Stimulated activated CD8-positive, alpha-beta memory T cell treated with anti-CD3 and anti-CD28 coated beads, Interleukin-12 subunit alpha, Interleukin-12 subunit beta, amount 100 ng/mL, for 1 hour (primary cell): ENCODE results near the gene PAGR1.
"Not testable (repeated sequence)": the region's sequence is repeated elsewhere in the genome, so short reads cannot be mapped to it uniquely, and the experiment has no call there.

Experiments
- DNase-seq: peaks from one replicate; pipeline ENCODE4 v3.0.0-alpha.2; 2020; ENCODE audit warnings: low read depth

The PAGR1 gene

DNA sequence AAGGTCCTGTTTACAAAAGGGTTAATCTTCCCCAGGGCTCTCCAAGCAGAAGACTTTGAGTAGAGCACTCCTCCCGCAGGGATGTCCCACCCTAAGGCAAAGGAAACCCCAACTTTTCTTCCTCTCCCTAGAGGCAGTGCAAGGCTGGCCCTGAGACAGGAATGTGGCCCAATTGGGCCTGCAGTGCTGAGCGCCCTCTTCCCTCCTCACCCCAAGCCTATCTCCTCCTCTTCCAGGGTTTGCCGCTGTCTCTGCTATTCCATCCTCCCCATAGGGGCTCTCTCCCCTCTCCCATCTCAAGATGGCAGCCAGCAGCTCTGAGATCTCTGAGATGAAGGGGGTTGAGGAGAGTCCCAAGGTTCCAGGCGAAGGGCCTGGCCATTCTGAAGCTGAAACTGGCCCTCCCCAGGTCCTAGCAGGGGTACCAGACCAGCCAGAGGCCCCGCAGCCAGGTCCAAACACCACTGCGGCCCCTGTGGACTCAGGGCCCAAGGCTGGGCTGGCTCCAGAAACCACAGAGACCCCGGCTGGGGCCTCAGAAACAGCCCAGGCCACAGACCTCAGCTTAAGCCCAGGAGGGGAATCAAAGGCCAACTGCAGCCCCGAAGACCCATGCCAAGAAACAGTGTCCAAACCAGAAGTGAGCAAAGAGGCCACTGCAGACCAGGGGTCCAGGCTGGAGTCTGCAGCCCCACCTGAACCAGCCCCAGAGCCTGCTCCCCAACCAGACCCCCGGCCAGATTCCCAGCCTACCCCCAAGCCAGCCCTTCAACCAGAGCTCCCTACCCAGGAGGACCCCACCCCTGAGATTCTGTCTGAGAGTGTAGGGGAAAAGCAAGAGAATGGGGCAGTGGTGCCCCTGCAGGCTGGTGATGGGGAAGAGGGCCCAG is 3.0 kb upstream of the PAGR1 start:
- DNase-seq: no peak

DNA sequence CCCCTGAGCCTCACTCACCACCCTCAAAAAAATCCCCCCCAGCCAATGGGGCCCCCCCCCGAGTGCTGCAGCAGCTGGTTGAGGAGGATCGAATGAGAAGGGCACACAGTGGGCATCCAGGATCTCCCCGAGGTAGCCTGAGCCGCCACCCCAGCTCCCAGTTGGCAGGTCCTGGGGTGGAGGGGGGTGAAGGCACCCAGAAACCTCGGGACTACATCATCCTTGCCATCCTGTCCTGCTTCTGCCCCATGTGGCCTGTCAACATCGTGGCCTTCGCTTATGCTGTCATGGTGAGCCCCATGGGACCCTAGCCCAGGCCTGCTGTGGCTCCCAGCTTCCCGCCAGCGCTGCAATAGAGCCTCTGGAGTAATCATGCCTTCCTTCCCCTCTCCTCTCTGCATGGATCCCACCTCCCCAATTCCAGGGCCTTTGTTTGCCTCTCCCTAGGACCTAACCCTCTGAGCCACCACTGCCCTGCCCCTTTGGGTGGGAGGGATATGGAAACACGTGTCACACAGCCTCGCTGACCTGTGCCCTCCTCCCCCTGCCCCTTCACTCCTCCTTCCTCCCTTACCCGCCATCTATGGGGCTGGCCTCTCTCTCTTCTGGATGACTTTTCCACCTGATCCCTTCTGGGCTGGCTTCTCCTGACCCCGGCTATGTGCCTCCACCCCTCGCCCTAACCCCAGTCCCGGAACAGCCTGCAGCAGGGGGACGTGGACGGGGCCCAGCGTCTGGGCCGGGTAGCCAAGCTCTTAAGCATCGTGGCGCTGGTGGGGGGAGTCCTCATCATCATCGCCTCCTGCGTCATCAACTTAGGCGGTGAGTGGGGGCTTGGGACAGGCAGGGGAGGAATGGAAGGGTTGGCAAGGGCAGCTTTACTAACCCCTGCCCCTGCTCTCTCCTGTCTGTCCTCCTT is 2.0 kb upstream of the PAGR1 start:
- no peak for DNase-seq

DNA sequence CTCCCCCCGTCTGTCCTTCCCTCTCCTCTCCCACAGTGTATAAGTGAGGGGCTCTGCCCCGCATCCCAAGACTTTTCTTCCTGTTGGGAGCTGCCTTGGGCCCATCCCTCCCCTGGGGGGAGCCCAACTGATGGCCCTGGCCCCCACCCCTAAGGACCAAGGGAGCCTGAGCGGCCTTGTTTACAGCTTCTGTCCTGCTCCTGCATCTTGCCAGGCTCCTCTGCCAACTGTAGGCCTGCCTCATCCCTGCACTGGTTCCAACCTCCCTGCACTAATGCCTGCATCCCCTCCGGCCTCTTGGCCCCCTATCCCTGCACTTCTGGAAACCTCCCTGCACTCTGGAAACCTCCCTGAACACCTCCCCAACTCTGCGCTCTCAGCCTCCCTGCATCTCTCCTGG is 1.4 kb upstream of the PAGR1 start:
- DNase-seq: no peak

DNA sequence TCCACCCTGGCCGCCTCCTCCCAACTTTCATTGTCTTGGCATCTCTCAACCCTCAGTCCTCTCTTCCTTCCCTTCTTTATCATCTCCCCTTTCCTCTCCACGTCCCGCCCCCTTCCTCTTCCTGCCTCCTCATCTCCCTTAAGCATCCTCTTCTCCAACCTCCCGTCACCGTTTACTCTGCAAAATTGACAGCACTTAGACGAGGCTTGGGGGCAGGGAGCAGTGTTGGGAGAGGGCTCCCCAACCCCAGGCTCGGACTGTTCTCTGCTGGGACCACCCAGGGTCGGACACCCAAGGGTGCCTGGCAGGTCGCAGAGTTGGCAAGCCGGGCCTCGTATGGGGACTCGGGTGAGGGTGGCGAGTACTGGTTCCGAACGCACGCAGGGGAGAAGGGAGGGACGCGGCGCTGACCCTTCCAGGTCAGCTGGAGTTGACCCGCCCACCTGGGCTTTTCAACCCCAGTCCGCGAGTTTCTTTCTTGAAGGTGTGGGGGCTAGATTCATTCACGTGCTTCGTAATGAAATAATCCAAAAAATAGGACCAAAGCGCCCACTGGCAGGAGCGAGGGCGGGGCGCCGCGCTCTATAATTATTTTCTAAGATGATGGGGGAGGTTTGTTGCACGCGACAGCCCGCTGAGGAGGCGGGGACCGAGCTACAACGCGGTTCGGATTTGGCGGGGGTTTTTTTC is 775 bp upstream of the PAGR1 start:
- no peak for DNase-seq

DNA sequence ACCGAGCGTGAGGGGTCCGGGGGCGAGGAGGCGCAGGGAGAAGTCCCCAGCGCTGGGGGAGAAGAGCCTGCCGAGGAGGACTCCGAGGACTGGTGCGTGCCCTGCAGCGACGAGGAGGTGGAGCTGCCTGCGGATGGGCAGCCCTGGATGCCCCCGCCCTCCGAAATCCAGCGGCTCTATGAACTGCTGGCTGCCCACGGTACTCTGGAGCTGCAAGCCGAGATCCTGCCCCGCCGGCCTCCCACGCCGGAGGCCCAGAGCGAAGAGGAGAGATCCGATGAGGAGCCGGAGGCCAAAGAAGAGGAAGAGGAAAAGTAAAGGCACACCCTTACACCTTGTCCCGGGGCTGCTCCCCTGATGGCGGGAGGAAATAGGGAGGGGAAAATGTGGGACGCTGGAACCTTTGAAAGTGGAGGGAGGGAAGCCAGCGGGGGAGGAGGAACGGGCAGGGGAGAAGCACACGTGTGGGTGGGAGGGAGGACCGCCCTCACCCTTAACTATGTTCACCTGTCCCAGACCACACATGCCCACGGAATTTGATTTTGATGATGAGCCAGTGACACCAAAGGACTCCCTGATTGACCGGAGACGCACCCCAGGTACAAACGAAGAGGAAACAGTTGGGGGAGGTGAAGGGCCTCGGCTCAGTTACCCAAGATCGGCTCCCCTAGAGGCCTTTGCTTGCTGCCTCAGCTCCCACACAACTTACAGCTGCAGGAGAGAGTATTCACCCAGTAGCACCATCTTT is 916 bp downstream of the PAGR1 start:
- DNase-seq: no peak

DNA sequence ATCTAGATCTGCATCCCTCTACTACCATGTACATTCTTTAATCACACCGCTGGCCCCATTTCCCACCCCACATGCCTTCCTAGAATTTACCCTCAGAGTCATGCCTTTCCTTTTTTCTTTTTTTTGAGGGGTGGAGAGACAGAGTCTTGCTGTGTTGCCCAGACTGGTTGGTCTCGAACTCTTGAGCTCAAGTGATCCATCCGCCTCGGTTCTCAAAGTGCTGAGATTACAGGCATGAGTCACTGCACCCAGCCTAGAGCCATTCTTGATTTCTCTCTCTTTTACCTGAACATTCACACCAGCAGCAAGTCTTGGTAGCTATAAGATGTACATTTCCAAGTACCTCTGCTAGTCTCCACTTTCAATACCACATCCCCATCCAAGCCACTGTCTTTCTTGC is 2.1 kb downstream of the PAGR1 start:
- DNase-seq: no peak

DNA sequence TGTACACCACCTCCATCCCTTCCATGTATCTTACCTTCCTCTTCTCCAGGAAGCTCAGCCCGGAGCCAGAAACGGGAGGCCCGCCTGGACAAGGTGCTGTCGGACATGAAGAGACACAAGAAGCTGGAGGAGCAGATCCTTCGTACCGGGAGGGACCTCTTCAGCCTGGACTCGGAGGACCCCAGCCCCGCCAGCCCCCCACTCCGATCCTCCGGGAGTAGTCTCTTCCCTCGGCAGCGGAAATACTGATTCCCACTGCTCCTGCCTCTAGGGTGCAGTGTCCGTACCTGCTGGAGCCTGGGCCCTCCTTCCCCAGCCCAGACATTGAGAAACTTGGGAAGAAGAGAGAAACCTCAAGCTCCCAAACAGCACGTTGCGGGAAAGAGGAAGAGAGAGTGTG is 3.6 kb downstream of the PAGR1 start:
- no peak for DNase-seq

DNA sequence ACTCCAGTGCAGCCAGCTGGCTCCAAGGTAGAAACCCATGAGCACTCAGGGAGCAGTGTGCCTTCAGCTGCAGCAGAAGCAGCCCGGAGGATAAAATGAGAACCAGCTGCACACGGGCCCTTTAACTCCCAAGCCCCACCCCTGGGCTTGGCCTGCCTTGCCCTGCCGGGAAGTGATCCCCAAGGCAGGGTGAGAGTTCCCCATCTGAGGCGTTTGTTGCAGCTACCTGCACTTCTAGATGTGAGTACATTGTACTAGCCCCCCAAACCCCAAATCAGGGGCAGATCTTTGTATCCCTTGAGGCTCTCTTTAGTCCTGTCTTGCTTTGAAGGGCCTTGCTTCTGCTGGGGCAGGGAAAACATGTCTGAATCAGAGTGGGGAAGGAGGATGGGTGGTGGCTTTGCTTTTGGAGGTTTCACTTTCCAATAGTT is 4.3 kb downstream of the PAGR1 start, which contains the start of gene MVP:
Gene MVP (plus strand): TSS at position 192 of the 431 bp plus-strand sequence. CDS start 10,088 bp downstream, outside the sequence.
- DNase-seq: no peak

DNA sequence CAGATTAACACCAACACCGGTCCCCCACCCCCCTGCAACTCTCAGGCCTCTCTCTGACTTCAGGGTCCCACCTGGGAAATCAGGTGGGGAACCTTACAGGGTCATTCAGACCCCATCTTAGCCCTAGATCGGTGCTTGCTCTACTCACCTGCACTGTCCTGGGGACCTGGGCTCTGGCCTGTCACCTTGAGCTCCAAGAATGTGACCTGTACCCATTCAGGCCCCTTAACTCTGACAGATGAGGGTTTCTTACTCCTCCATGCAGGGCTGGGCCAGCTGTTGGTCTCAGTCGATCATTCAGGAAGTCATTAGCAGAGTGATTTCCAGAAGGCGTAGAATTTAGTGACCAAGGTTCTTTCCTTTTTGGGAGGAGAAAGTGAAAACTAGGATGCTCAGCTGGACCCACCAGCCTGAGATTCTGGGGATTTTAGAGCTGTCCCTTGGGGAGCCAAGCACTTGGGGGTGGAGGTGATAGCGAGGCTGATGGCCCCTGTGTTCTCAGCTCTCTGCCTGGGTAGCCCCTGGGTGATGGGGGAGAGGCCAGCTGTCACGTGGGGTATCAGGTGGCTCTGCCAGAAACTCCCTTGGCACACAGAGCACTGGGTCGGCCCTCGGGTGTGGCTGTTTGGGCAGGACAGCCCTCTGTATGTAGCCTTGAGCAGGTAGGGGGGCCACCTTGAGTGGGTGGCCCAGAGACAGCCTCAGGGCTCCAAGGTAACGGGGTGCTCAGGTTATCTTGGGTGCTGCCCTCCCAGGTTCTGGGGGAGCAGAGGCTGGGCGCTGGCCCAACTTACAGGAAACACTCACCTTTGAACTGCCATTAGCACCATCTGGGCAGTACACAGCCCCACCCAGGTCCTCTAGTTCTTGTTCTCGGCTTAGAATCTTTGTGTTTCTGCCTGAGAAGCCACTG is 5.0 kb downstream of the PAGR1 start:
- DNase-seq: no peak

DNA sequence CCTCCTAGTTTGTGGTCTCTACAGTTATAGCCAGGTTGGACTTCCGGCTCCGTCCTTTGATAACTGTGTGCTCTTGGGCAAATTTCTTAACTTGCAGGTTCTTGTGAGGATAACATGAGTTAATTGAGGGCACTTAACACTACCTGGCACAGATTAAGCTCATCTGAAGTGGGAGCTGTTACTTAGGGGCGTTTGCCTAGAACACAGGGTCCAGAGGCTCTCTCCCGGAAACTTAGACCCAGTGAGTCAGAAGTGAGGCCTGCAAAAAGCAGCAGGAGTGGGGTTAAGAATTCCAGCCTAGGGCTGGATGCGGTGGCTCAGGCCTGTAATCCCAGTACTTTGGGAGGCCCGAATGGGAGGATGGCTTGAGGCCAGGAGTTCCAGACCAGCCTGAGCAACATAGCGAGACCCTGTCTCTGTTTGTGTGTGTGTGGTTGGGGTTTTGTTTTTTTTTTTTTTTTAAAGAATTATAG is 5.7 kb downstream of the PAGR1 start:
- DNase-seq: no peak

DNA sequence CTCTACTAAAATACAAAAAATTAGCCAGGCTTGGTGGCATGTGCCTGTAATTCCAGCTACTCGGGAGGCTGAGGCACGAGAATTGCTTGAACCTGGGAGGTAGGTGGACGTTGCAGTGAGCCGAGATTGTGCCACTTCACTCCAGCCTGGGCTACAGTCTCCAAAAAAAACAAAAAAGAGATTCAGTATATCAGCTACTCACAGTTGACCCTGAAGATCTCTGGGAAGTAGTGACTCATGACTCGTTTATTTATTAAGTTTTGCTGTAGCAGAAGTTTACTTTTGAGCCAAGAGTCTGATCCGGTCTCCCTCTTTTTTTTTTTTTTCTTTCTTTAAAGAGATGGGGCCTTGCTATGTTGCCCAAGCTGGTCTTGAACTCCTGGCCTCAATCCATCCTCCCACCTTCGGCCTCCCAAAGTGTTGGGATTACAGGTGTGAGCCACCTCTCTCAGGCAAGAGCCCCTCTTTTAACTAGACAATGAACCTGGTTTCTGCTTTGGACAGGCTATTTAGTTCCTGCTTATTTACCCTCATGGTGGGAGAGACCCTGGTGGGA is 8.7 kb downstream of the PAGR1 start:
- DNase-seq: no peak

DNA sequence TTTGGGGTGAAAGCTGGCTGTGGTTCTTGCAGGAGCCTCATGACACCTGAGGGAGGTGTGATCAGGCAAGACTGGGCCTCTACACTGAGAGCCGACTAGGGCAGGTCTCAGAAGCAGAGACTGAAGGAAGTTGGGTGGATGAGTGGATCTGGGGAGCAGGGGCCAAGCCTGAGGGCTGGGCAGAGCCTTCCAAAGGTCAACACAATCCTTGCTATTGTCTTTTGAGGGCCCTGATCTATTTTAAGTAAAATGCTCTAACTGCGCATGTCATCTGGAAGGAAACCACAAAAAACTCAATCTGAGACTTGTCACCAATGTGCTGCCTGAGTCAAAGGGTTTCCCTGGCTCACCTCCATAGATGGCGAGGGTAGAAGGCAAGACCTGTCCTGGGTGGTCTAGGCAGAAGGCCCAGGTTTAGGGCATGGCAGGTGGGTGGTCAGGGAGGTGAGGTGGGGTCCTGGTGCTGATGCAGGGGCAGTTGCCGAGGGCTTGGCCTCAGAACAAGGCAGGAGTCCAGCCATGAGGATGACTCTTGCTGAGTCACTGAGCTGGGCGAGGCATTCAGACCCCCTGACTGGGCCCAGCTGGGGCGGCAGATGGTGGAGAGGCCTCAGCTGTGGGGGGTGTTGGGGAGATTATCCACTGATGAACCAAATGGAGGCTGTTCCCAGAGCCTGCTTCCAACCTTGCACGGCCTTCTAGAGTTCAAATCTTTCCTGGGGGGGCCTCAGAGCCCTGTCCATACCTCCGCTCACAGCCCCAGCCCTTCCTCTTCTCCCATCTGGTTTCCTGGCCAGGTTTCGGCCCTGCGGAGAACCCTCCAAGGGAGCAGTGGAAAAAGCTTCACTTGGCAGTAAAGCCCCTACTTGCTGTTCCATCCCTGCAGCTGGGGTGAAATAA is 9.4 kb downstream of the PAGR1 start:
- DNase-seq: no peak

DNA sequence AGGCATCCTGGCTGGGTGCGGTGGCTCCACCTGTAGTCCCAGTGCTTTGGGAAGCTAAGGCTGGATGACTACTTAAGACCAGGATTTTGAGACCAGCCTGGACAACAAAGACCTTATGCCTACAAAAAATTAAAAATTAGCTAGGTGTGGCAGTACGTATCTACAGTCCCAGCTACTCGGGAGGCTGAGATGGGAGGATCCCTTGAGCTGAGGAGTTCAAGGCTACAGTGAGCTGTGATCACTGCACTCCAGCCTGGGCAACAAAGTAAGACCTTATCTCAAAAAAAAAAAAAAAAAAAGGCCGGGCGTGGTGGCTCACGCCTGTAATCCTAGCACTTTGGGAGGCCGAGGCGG is 10.4 kb downstream of the PAGR1 start:
- no peak for DNase-seq

DNA sequence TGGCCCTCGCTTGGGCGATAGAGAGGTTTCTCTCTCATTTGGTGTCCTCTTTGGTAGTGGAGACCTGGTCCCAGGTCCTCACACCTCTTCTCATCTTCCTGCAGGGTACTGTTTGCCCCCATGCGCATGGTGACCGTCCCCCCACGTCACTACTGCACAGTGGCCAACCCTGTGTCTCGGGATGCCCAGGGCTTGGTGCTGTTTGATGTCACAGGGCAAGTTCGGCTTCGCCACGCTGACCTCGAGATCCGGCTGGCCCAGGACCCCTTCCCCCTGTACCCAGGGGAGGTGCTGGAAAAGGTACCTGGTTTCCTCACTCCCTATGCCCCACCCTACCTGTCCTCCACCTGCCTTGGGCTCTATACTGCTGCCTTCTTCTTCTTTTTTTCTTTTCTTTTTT is 14.8 kb downstream of the PAGR1 start:
- no peak for DNase-seq

DNA sequence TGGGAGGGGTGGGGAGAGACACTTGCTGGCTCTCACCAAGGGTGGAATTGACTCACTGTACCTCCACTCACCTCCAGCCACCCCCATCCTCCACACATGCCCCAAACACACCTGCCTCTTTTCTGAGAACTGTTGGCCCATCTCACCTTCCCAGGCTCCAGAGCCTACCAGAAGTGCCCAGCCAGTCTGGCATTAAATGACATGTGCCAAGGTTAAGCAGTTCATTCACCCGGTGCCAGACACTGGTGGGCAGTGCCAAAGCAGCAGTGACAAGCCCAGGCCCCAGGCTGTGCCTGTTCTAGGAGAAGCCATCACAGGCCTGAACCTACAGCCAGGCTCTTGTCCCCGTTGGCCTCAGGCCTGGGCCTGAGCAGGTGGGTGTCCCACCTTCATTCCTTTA is 15.5 kb downstream of the PAGR1 start:
- DNase-seq: no peak

DNA sequence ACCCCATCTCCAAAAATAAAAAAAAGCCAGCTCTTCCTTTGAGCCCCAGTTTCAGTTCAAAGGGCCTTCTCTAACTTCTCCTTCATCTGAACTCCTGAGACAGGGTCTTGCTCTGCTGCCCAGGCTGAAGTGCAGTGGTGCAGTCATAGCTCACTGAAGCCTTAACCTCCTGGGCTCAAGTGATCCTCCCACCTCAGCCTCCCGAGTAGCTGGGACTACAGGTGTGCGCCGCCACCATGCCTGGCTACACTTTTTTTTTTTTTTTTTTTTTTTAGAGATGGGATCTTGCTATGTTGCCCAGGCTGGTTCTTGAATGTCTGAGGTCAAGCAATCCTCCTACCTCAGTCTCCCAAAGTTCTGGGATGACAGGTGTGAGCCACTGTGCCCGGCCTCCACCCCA is 17.3 kb downstream of the PAGR1 start:
- DNase-seq: not testable (repeated sequence)

DNA sequence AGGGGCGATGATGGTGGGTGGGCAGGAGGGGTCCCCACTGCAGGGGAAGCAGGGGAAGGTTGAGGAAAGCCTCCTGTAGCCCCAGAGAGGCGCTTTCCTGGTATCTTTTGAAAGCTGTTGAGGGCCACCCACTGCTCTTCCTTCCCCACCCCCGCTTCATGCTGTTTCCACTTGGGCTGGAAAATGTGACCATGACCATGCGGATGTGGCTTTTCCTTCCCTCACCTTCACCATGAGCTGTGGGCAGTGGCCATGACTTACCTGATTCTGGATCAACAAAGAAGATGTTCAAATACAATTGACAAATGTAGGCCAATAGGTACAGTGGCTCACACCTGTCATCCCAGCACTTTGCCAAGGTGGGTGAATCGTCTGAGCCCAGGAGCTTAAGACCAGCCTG is 18.1 kb downstream of the PAGR1 start:
- DNase-seq: no peak

DNA sequence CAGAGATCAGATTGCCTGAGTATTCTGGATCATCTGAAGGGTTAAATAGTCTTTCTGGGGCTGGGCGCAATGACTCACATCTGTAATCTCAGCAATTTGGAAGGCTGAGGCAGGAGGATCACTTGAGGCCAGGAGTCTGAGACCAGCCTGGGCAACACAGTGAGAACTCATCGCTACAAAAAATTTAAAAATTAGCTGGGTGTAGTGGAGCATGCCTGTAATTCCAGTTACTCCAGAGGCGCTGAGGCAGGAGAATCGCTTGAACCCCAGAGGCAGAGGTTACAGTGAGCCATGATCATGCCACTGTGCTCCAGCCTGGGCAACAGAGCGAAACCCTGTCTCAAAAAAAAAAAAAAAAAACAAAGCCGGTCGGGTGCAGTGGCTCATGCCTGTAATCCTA is 20.0 kb downstream of the PAGR1 start:
- DNase-seq: no peak

DNA sequence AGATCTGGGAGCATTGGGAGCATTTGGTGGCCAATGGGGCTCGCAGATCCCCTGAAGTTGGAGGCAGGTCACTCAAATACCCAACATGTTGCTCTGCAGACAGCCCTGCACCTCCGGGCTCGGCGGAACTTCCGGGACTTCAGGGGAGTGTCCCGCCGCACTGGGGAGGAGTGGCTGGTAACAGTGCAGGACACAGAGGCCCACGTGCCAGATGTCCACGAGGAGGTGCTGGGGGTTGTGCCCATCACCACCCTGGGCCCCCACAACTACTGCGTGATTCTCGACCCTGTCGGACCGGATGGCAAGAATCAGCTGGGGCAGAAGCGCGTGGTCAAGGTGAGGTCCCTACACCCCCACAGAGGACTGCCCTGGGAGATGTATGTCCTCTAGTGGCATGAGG is 20.7 kb downstream of the PAGR1 start:
- DNase-seq: no peak
